Esophagus mucosa (tissue), 1 donor: ENCODE data around the gene POM121C. TPM values are rescaled to one million over a fixed set of nuclear protein-coding genes. Genes with fewer than 3 reads are reported as not detected.
"Not testable (repeated sequence)": the region's sequence is repeated elsewhere in the genome, so short reads cannot be mapped to it uniquely, and the experiment has no call there.

ENCODE experiments used
- ATAC-seq: fragments of 200-7000 bp; cut with Tn5 transposase; one replicate; pipeline ENCODE4 v1.9.1; 2020
- total RNA-seq: library from RNA; stranded (reverse); gene quantifications from one replicate; pipeline ENCODE4 v1.2.4, GENCODE V29; 2023
- donor health status: DM: yes; HTN: yes; CAD: no.

The POM121C gene
- total RNA-seq, 1 donor from 2014 or later, result 30.6 TPM

GRCh38 chr7:75421798-75422710 lies 64.0 kb downstream of the POM121C start:
- ATAC-seq, result not testable (repeated sequence)

GRCh38 chr7:75420152-75420551 lies 65.9 kb downstream of the POM121C start:
- not testable (repeated sequence) for ATAC-seq

GRCh38 chr7:75419693-75420092 lies 66.4 kb downstream of the POM121C start:
- ATAC-seq, result not testable (repeated sequence)

- peak; percentile 2 for ATAC-seq
Measured at GRCh38 chr7:75419210-75419609, 66.9 kb downstream of the POM121C start.

GRCh38 chr7:75418292-75418858 lies 67.7 kb downstream of the POM121C start:
- ATAC-seq, result peak; percentile 36

GRCh38 chr7:75416787-75417186 lies 69.3 kb downstream of the POM121C start:
- ATAC-seq, result not testable (repeated sequence)

GRCh38 chr7:75415829-75416373 lies 70.2 kb downstream of the POM121C start:
- peak; percentile 5 for ATAC-seq

- ATAC-seq, result not testable (repeated sequence)
Measured at GRCh38 chr7:75415428-75415817, 70.7 kb downstream of the POM121C start.

- not testable (repeated sequence) for ATAC-seq
Measured at GRCh38 chr7:75414708-75415427, 71.2 kb downstream of the POM121C start.

GRCh38 chr7:75414204-75414603 lies 71.9 kb downstream of the POM121C start:
- ATAC-seq, result not testable (repeated sequence)

GRCh38 chr7:75410823-75411173 lies 75.3 kb downstream of the POM121C start:
- not testable (repeated sequence) for ATAC-seq

- peak; percentile 97 for ATAC-seq
Measured at GRCh38 chr7:75409880-75410822, 75.9 kb downstream of the POM121C start.

- ATAC-seq, result peak; percentile 5
Measured at GRCh38 chr7:75404663-75405062, 81.4 kb downstream of the POM121C start.

- not testable (repeated sequence) for ATAC-seq
Measured at GRCh38 chr7:75403455-75404443, 82.3 kb downstream of the POM121C start.

GRCh38 chr7:75400575-75400974 lies 85.5 kb downstream of the POM121C start:
- ATAC-seq, result not testable (repeated sequence)

GRCh38 chr7:75398771-75399700 lies 87.1 kb downstream of the POM121C start:
- ATAC-seq, result peak; percentile 57

- ATAC-seq, result not testable (repeated sequence)
Measured at GRCh38 chr7:75397865-75398264, 88.2 kb downstream of the POM121C start.

- peak; percentile 45 for ATAC-seq
Measured at GRCh38 chr7:75395329-75395728, 90.8 kb downstream of the POM121C start, which contains the start of gene TRIM73. Gene TRIM73 (plus strand): TSS chr7:75395629. CDS start chr7:75398934, 3,305 bp downstream.

- not testable (repeated sequence) for ATAC-seq
Measured at GRCh38 chr7:75393194-75393593, 92.9 kb downstream of the POM121C start.
